Activated CD4-positive, alpha-beta T cell treated with anti-CD3 and anti-CD28 coated beads for 24 hours (primary cell): Measurements from ENCODE around the gene TOP2A.

ENCODE experiments used
- DNase-seq, 2 donors: peaks; one replicate each; pipeline ENCODE4 v3.0.0-alpha.2; 2020; ENCODE audit warnings: low read depth in 2 of 2

TOP2A gene, protein sequence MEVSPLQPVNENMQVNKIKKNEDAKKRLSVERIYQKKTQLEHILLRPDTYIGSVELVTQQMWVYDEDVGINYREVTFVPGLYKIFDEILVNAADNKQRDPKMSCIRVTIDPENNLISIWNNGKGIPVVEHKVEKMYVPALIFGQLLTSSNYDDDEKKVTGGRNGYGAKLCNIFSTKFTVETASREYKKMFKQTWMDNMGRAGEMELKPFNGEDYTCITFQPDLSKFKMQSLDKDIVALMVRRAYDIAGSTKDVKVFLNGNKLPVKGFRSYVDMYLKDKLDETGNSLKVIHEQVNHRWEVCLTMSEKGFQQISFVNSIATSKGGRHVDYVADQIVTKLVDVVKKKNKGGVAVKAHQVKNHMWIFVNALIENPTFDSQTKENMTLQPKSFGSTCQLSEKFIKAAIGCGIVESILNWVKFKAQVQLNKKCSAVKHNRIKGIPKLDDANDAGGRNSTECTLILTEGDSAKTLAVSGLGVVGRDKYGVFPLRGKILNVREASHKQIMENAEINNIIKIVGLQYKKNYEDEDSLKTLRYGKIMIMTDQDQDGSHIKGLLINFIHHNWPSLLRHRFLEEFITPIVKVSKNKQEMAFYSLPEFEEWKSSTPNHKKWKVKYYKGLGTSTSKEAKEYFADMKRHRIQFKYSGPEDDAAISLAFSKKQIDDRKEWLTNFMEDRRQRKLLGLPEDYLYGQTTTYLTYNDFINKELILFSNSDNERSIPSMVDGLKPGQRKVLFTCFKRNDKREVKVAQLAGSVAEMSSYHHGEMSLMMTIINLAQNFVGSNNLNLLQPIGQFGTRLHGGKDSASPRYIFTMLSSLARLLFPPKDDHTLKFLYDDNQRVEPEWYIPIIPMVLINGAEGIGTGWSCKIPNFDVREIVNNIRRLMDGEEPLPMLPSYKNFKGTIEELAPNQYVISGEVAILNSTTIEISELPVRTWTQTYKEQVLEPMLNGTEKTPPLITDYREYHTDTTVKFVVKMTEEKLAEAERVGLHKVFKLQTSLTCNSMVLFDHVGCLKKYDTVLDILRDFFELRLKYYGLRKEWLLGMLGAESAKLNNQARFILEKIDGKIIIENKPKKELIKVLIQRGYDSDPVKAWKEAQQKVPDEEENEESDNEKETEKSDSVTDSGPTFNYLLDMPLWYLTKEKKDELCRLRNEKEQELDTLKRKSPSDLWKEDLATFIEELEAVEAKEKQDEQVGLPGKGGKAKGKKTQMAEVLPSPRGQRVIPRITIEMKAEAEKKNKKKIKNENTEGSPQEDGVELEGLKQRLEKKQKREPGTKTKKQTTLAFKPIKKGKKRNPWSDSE (N-terminal part only)

GRCh38 chr17:40417609-40418427, at the start of gene TOP2A:
TSS of gene TOP2A (minus strand) at chr17:40417896. CDS start at chr17:40417791, 105 bp downstream.
- peak; percentile 90 to 96 for DNase-seq

DNA sequence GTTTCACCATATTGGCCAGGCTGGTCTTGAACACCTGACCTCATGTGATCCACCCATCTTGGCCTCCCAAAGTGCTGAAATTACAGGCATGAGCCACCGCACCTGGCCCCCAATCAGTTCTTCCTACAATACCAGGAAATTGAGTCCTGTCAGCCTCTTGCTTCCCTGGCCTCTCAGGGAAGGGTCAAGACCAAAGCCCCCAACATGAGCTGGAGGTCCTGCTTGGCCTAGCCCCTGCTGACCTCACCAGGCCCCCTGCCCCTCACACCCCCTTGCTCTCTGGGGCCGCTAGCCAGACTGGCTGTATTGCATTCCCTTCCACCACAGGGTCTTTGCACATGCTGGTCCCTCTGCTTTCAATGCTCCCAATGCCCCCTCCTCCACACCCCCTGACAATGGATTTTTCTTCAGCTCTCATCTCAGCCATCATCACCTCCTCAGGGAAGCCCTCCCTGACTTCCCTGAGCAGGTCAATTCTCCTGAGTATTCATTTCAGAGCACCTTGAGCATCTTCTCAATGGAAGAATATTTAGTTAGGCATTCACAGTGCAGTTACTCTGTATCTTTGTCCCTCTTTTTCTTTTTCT, 49.7 kb upstream of the TOP2A start:
- no peak for DNase-seq

GRCh38 chr17:40466298-40466971, 48.7 kb upstream of the TOP2A start:
- no peak for DNase-seq

DNA sequence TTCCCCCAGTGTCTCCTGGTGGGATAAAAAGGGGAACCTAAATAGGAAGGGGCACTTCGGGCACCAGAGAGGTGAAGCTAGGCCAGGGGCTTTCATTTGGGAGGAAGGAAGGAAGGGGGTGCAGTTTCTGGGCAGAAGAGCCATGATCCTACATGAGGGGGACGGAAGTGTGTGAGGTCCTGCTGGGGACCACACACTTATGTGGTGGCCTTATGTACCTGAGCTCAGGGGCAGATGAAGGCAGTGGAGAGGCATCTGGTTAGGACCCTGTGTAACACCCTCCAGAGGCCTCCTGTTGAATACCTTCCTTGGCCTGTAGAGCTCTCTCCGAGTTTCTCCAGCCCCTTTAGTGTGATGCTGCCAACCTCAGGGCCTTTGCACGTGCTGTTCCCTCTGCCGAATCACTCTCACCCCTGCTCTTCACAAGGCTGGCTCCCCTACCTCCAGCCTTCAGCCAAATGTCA, 46.7 kb upstream of the TOP2A start:
- DNase-seq, result no peak

DNA sequence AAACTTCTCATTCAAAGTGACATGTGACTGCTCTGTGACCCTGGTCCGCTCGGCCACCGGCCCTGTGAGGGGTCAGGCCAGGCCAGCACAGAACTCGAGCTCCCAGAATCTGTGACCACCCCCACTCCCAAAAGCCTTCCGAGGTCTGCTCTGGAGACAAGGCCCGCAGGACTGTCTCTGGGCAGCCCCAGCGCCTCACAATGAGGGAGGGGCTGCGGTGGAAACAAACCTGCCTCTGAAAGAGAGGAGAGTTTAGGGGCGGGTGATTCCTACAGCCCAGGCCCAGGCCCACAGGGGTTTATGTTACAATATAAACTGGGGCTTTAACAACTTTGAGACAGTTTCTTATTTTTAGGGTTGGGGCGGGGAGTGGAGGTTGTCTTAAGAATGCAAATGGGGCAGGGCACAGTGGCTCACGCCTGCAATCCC, 45.4 kb upstream of the TOP2A start:
- no peak for DNase-seq

- DNase-seq, result no peak
These were observed 44.8 kb upstream of the TOP2A start for GRCh38 chr17:40462343-40463121.

DNA sequence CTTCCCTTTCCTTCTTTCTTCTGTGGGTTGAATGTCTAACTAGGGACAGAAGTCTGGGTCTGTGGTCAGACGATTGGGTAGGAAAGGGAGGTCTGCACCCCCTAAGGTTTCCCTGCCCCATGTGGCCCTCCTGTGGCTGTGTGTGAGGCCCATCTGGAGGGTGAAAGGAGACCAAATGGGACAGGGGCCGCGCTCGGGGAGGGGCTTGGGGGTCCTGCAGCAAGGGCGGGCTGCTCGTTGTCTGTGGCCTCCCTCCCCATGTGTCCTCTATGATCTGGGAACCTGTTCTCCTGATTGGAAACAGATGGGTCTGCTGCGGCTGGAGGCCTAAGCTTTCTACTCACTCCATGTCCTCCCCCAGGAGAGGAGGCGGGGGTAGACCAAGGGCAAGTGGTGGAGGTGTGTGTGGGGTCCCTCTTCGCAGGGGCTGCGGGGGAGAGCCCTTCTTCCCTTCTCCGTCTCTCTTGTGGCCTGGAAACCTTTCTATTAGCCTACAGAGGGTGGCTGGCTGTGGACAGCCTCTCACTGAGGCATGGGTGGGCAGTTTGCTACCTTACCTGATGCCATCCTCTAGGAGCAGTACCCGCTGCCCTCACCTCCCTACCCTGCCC, 44.1 kb upstream of the TOP2A start:
- DNase-seq, result no peak

- no peak for DNase-seq
These were observed 43.5 kb upstream of the TOP2A start for GRCh38 chr17:40460968-40461731.

- no peak for DNase-seq
These were observed 42.9 kb upstream of the TOP2A start for GRCh38 chr17:40460604-40460967.

GRCh38 chr17:40459636-40460603, 42.2 kb upstream of the TOP2A start:
- DNase-seq, result no peak

- DNase-seq, result no peak
These were observed 41.3 kb upstream of the TOP2A start for GRCh38 chr17:40458851-40459482.

DNA sequence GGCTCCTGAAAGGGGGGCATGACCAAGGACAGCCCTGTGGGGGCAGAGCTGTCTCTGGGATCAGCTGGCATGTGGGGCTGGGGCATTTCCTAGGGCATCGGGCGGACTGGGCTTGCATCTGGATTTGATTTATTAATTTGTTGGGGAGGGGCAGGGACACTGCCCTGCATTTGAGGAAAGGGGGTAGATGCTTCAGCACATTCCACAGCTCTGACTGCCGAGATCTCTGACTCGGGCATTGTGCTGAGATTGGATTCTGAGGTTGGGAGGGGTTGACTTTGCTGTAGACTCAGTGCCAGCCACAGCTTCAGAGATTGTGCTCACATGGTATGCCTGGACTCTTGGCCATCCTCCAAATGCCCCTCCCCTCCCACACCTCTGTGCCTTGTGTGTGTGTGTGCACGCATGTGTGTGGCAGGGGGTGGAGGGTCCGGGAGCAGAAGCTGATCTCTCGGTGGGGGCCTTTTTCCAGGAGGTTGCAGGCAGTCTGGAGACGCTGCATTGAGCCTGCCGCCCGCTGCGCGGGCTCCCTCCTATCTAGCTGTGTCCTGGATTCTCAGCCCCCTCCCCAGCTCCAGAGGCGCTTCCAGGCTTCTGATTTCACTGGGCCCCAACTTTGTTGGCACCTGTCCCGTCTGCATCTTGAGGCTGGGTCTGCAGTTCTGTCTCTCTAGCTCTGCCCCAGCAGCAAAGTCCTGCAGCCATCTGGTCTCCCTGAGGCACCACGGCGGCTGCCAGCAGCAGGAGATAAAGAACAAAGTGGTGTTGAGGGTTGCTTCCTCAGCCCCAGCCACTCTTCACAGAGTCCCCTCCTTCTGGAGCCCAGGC, 40.5 kb upstream of the TOP2A start:
- no peak for DNase-seq

DNA sequence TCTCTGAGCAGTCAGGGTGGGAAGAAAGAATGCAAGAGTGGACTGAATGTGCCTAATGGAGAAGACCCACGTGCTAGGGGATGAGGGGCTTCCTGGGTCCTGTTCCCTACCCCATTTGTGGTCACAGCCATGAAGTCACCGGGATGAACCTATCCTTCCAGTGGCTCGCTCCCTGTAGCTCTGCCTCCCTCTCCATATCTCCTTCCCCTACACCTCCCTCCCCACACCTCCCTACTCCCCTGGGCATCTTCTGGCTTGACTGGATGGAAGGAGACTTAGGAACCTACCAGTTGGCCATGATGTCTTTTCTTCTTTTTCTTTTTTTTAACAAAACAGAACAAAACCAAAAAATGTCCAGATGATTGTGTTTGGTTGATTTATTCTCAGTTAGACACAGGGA, 39.7 kb upstream of the TOP2A start:
- DNase-seq, result no peak

- no peak for DNase-seq
These were observed 38.8 kb upstream of the TOP2A start for GRCh38 chr17:40456396-40456951.

- DNase-seq, result no peak
These were observed 36.9 kb upstream of the TOP2A start for GRCh38 chr17:40454613-40454995.
